Prostate gland (tissue), 2 donors: ENCODE results near the gene OR13A1.

Source experiments
- POLR2A ChIP-seq: fragments of 450-650 bp; IDR thresholded peaks from one replicate; pipeline ENCODE4 v1.6.1; 2016; ENCODE audit warnings: antibody characterized with exemption, mild to moderate bottlenecking
- TF ChIP-seq, protein P1 (sequence below), 4 experiments: fragments of 200-600 bp in 2 of 4; fragments of 450-650 bp in 2 of 4; sonication (generic) in 2 of 4; IDR thresholded peaks; 1 replicate in 3 of 4; 2 replicates in 1 of 4; pipeline ENCODE4 v1.5.1; 2016 to 2019; ENCODE audit warnings: antibody characterized with exemption in 4 of 4, mild to moderate bottlenecking in 2 of 4, moderate library complexity in 2 of 4

DNA sequence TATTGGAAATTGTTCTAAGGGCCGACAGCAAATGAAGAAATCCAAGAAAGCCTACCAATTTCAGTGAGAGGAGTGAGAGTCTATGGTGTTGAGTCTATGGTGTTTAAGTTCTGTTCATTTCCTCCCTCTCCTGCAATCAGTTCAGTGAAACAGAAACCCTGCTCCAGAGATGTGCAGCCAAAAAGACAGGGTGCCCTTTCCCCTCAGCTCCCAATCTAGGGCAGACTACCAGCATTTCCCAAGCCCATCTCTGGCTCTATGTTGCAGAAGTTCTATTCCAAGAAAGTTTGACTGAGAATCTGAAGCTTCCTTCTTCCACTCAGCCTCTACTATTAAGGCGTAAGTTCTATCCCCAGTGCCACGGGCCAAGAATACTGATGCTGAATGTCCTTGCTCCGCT lies 40.1 kb upstream of the OR13A1 start:
- TF ChIP-seq, protein P1, sequence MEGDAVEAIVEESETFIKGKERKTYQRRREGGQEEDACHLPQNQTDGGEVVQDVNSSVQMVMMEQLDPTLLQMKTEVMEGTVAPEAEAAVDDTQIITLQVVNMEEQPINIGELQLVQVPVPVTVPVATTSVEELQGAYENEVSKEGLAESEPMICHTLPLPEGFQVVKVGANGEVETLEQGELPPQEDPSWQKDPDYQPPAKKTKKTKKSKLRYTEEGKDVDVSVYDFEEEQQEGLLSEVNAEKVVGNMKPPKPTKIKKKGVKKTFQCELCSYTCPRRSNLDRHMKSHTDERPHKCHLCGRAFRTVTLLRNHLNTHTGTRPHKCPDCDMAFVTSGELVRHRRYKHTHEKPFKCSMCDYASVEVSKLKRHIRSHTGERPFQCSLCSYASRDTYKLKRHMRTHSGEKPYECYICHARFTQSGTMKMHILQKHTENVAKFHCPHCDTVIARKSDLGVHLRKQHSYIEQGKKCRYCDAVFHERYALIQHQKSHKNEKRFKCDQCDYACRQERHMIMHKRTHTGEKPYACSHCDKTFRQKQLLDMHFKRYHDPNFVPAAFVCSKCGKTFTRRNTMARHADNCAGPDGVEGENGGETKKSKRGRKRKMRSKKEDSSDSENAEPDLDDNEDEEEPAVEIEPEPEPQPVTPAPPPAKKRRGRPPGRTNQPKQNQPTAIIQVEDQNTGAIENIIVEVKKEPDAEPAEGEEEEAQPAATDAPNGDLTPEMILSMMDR (IDR thresholded peaks at IDR 0.05), result no peak
- TF ChIP-seq POLR2A, result no peak
